ENCODE results near the gene EEF1AKMT1. TPM values are rescaled to one million over a fixed set of nuclear protein-coding genes. Genes with fewer than 3 reads are reported as not detected.

Gene EEF1AKMT1
- total and polyA plus RNA-seq, 4 donors = 4.2 to 11.2 (median 4.9) TPM

- no peaks in the 10 kb centered on the region for H3K27me3 ChIP-seq (ENCODE audit: control insufficient read depth in 4 of 4, insufficient read depth in 4 of 4, low read length in 3 of 4)
- no peak for DNase-seq (ENCODE audit: low spot score)
- H3K27ac ChIP-seq (ENCODE audit: low read depth in 1 of 2, low read length in 2 of 2) = no peak overlapping the region
- no peaks in the 10 kb centered on the region for H3K4me1 ChIP-seq (ENCODE audit: control insufficient read depth in 4 of 4, insufficient read depth in 4 of 4, low read length in 3 of 4)
- H3K9me3 ChIP-seq (ENCODE audit: control insufficient read depth in 4 of 4, low read length in 3 of 4) = no peaks in the 10 kb centered on the region
- no peak overlapping the region for H3K9ac ChIP-seq (ENCODE audit: low read depth in 1 of 2, low read length in 2 of 2)
- peaks cover 0 to 1% (median under 1%) of the 10 kb centered on the region in 4 donors for H3K36me3 ChIP-seq (ENCODE audit: control insufficient read depth in 4 of 4, insufficient read depth in 3 of 4, low read depth in 1 of 4, low read length in 3 of 4)
- TF ChIP-seq REST (IDR thresholded peaks at IDR 0.05) = no peak
- TF ChIP-seq MAX (IDR thresholded peaks at IDR 0.05) = no peak
- TF ChIP-seq NR2F2 (IDR thresholded peaks at IDR 0.05) = no peak
- TF ChIP-seq JUND (IDR thresholded peaks at IDR 0.05) = peak; percentile 19 to 39
- 67% methylated on average over 5 of the region's 5 CpGs for WGBS
- no peak overlapping the region for H3K4me3 ChIP-seq (ENCODE audit: low read depth in 1 of 3, low read length in 3 of 3)
Measured at GRCh38 chr13:20814224-20814910, 40.6 kb upstream of the EEF1AKMT1 start.

GRCh38 chr13:20812890-20813289 lies 39.1 kb upstream of the EEF1AKMT1 start:
- DNase-seq (ENCODE audit: low spot score) = no peak
- H3K36me3 ChIP-seq (ENCODE audit: control insufficient read depth in 4 of 4, insufficient read depth in 3 of 4, low read depth in 1 of 4, low read length in 3 of 4) = peaks cover 1 to 14% (median 11%) of the 10 kb centered on the region in 4 donors
- H3K9me3 ChIP-seq (ENCODE audit: control insufficient read depth in 4 of 4, low read length in 3 of 4) = no peaks in the 10 kb centered on the region
- H3K4me1 ChIP-seq (ENCODE audit: control insufficient read depth in 4 of 4, insufficient read depth in 4 of 4, low read length in 3 of 4) = no peaks in the 10 kb centered on the region
- WGBS = 96% methylated on average over 7 of the region's 7 CpGs
- H3K4me3 ChIP-seq (ENCODE audit: low read depth in 1 of 3, low read length in 3 of 3) = no peak overlapping the region
- no peak for TF ChIP-seq NR2F2 (IDR thresholded peaks at IDR 0.05)
- no peak for TF ChIP-seq RAD21 (IDR thresholded peaks at IDR 0.05)
- no peak for TF ChIP-seq FOXA2 (IDR thresholded peaks at IDR 0.05)
- TF ChIP-seq RXRA (IDR thresholded peaks at IDR 0.05) = no peak
- TF ChIP-seq JUND (IDR thresholded peaks at IDR 0.05) = no peak
- TF ChIP-seq ATF3 (IDR thresholded peaks at IDR 0.05) = no peak
- no peak for TF ChIP-seq FOXA1 (IDR thresholded peaks at IDR 0.05)
- TF ChIP-seq TAF1 (conservative IDR thresholded peaks at IDR 0.05) = no peak
- TF ChIP-seq MAX (IDR thresholded peaks at IDR 0.05) = no peak
- no peak for TF ChIP-seq HNF4A (conservative IDR thresholded peaks at IDR 0.05)
- TF ChIP-seq CTCF (IDR thresholded peaks at IDR 0.05; ENCODE audit: low read depth, low read length, missing input control) = no peak
- no peak for TF ChIP-seq GABPA (IDR thresholded peaks at IDR 0.05 in 1 of 2, conservative IDR thresholded peaks at IDR 0.05 in 1 of 2)
- no peak for TF ChIP-seq REST (IDR thresholded peaks at IDR 0.05)
- no peak for TF ChIP-seq HNF4G (IDR thresholded peaks at IDR 0.05)
- TF ChIP-seq EGR1 (IDR thresholded peaks at IDR 0.05; ENCODE audit: low read depth in 2 of 2) = no peak
- no peak for TF ChIP-seq YY1 (IDR thresholded peaks at IDR 0.05)
- TF ChIP-seq SP1 (IDR thresholded peaks at IDR 0.05) = no peak
- H3K27me3 ChIP-seq (ENCODE audit: control insufficient read depth in 4 of 4, insufficient read depth in 4 of 4, low read length in 3 of 4) = no peaks in the 10 kb centered on the region
- H3K9ac ChIP-seq (ENCODE audit: low read depth in 1 of 2, low read length in 2 of 2) = no peak overlapping the region
- no peak overlapping the region for H3K27ac ChIP-seq (ENCODE audit: low read depth in 1 of 2, low read length in 2 of 2)

All from liver (tissue), 9 donors.